HG03457 (cell line): Measurements from ENCODE around the gene PCDHGB5.
"Not testable (repeated sequence)": the region's sequence is repeated elsewhere in the genome, so short reads cannot be mapped to it uniquely, and the experiment has no call there.

Source experiments
- ATAC-seq: cut with Tn5 transposase; IDR thresholded peaks from one replicate; pipeline ENCODE4 v1.9.1; 2021; ENCODE audit warnings: moderate number of reproducible peaks; ENCODE audit not compliant: unreplicated experiment

PCDHGB5 gene

DNA sequence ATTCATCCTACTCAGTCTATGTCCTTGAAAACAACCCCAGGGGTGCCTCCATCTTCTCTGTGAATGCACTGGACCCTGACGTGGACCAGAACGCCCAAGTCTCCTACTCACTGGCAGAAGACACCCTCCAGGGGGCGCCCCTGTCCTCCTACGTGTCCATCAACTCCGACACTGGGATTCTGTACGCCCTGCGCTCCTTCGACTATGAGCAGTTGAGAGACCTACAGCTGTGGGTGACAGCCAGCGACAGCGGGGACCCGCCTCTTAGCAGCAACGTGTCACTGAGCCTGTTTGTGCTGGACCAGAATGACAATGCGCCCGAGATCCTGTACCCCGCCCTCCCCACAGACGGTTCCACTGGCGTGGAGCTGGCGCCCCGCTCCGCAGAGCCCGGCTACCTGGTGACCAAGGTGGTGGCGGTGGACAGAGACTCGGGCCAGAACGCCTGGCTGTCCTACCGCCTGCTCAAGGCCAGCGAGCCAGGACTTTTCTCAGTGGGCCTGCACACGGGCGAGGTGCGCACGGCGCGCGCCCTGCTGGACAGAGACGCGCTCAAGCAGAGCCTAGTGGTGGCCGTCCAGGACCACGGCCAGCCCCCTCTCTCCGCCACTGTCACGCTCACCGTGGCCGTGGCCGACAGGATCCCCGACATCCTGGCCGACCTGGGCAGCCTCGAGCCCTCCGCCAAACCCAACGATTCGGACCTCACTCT lies 22.1 kb upstream of the PCDHGB5 start:
- not testable (repeated sequence) for ATAC-seq

DNA sequence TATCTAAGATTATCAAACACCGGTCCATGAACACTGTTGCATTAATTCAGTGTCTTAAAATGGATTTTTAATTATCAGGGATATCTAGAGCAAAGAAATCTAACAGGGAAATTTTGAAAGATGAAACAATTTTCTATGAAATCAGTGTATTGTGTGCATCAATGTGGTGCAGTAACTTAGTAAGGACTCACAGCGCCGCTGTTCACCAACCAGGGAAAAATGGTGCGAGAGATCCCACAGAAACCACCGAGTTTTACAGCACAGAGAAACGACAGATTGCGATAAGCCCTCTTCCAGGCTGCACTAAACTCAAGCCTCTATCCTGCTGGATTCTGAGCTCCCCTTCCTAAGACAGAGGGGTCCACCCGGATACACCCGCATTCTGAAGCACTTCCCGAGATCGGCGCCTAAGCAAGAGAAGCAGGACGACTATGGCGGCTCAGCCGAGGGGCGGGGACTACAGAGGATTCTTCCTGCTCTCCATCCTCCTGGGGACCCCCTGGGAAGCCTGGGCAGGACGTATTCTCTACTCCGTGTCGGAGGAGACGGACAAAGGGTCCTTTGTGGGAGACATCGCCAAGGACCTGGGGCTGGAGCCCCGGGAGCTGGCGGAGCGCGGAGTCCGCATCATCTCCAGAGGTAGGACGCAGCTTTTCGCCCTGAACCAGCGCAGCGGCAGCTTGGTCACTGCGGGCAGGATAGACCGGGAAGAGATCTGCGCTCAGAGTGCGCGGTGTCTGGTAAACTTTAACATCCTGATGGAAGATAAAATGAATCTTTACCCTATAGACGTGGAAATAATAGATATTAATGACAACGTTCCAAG lies 15.1 kb upstream of the PCDHGB5 start, which contains the start of gene PCDHGA7:
Gene PCDHGA7 (plus strand): TSS at position 274 of the 826 bp plus-strand sequence. CDS start 158 bp downstream, at position 432.
- ATAC-seq = no peak

DNA sequence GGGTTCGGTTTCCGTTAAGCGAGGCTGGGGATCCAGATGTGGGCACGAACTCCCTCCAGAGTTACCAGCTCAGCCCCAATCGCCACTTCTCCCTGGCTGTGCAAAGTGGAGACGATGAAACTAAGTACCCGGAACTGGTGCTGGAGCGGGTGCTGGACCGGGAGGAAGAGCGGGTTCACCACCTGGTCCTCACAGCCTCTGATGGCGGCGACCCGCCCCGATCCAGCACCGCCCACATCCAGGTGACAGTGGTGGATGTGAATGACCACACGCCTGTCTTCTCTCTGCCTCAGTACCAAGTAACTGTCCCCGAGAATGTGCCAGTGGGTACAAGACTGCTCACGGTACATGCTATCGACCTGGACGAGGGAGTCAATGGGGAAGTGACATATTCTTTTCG lies 14.4 kb upstream of the PCDHGB5 start:
- ATAC-seq = no peak

DNA sequence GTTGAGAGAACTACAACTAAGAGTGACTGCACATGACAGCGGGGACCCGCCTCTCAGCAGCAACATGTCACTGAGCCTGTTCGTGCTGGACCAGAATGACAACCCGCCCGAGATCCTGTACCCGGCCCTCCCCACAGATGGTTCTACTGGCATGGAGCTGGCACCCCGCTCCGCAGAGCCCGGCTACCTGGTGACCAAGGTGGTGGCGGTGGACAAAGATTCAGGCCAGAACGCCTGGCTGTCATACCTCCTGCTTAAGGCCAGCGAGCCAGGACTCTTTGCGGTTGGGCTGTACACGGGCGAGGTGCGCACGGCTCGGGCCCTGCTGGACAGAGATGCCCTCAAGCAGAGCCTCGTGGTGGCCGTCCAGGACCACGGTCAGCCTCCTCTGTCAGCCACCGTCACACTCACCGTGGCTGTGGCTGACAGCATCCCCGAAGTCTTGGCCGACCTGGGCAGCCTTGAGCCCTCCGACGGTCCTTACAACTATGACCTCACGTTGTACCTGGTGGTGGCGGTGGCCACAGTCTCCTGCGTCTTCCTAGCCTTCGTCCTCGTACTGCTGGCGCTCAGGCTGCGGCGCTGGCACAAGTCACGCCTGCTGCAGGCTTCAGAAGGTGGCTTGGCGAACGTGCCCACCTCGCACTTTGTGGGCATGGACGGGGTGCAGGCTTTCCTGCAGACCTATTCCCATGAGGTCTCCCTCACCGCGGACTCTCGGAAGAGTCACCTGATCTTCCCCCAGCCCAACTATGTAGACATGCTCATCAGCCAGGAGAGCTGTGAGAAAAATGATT lies 13.1 kb upstream of the PCDHGB5 start:
- ATAC-seq = no peak

DNA sequence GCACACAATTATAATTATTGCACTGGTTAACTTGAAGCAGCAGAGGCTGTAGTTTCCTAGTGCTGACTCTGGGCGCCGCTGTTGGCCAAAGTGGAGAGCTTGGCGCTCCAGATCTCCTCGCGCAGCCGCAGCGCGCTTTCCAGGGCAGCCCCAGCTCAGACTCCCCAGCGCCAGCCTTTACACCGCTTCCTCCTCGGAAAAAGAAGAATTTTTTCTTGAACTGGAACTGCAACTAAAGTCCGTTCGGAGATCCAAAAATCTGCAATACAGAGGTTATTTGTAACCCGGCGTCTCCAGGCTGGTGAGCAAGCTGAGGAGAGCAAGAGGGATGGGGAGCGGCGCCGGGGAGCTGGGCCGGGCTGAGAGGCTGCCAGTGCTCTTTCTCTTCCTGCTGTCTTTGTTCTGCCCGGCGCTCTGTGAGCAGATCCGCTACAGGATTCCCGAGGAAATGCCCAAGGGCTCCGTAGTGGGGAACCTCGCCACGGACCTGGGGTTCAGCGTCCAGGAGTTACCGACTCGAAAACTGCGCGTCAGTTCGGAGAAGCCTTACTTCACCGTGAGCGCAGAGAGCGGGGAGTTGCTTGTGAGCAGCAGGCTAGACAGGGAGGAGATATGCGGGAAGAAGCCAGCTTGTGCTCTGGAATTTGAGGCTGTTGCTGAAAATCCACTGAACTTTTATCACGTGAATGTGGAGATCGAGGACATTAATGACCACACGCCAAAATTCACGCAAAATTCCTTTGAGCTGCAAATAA lies 10.0 kb upstream of the PCDHGB5 start, which contains the start of gene PCDHGB4:
Gene PCDHGB4 (plus strand): TSS at position 142 of the 755 bp plus-strand sequence. CDS start 187 bp downstream, at position 329.
- not testable (repeated sequence) for ATAC-seq

DNA sequence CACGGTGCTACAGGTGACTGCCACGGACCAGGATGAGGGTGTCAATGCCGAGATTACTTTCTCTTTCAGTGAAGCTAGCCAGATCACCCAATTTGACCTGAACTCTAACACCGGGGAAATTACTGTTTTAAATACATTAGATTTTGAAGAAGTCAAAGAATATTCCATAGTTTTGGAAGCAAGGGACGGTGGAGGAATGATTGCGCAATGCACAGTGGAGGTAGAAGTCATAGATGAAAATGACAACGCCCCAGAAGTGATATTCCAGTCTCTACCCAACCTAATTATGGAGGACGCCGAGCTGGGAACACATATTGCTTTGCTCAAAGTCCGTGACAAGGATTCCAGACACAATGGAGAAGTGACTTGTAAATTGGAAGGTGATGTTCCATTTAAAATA lies 9.1 kb upstream of the PCDHGB5 start:
- ATAC-seq = no peak

DNA sequence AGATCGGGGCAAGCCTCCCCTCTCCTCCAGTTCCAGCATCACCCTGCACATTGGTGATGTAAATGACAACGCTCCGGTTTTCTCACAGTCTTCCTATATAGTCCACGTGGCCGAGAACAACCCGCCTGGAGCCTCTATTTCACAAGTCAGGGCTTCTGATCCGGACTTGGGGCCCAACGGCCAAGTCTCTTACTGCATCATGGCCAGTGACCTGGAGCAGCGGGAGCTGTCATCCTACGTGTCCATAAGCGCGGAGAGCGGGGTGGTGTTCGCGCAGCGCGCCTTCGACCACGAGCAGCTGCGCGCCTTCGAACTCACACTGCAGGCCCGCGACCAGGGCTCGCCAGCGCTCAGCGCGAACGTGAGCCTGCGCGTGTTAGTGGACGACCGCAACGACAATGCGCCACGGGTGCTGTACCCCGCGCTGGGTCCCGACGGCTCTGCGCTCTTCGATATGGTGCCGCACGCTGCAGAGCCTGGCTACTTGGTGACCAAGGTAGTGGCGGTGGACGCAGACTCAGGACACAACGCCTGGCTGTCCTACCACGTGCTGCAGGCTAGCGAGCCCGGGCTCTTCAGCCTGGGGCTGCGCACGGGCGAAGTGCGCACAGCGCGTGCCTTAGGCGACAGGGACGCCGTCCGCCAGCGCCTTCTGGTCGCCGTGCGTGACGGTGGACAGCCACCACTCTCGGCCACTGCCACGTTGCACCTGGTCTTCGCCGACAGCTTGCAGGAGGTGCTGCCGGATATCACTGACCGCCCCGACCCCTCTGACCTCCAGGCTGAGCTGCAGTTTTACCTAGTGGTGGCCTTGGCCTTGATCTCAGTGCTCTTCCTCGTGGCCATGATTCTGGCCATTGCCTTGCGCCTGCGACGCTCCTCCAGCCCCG lies 8.3 kb upstream of the PCDHGB5 start:
- ATAC-seq = no peak

DNA sequence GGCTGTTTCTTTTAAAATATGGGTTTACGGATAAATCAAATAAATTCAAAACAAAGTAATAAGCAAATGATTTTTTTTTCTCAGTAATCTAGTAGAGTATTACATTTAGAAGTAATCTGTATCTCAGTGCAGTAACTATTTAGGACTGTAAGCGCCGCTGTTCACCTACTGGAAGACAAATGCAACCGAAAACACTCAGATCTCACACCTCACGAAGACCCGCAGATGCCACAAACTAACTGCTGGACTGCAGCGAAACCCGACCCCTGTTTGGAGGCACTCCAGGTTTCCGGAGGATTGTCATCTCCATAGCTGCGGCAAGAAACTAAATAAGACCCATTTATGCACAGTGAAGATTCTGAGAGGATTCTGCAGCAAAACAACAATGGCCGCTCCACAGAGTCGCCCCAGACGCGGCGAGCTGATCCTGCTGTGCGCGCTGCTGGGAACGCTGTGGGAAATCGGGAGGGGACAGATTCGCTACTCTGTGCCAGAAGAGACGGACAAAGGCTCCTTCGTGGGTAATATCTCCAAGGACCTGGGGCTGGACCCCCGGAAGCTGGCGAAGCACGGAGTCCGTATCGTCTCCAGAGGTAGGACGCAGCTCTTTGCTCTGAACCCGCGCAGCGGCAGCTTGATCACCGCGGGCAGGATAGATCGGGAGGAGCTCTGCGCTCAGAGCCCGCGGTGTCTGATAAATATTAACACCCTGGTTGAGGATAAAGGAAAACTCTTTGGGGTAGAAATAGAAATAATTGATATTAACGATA lies 5.1 kb upstream of the PCDHGB5 start, which contains the start of gene PCDHGA8:
Gene PCDHGA8 (plus strand): TSS at position 205 of the 770 bp plus-strand sequence. CDS start 181 bp downstream, at position 386.
- no peak for ATAC-seq

DNA sequence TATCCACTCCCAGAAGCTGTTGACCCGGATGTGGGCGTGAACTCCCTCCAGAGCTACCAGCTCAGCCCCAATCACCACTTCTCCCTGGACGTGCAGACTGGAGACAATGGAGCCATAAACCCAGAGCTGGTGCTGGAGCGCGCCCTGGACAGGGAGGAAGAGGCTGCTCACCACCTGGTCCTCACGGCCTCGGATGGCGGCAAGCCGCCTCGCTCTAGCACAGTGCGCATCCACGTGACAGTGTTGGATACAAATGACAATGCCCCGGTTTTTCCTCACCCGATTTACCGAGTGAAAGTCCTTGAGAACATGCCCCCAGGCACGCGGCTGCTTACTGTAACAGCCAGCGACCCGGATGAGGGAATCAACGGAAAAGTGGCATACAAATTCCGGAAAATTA lies 4.5 kb upstream of the PCDHGB5 start:
- no peak for ATAC-seq

DNA sequence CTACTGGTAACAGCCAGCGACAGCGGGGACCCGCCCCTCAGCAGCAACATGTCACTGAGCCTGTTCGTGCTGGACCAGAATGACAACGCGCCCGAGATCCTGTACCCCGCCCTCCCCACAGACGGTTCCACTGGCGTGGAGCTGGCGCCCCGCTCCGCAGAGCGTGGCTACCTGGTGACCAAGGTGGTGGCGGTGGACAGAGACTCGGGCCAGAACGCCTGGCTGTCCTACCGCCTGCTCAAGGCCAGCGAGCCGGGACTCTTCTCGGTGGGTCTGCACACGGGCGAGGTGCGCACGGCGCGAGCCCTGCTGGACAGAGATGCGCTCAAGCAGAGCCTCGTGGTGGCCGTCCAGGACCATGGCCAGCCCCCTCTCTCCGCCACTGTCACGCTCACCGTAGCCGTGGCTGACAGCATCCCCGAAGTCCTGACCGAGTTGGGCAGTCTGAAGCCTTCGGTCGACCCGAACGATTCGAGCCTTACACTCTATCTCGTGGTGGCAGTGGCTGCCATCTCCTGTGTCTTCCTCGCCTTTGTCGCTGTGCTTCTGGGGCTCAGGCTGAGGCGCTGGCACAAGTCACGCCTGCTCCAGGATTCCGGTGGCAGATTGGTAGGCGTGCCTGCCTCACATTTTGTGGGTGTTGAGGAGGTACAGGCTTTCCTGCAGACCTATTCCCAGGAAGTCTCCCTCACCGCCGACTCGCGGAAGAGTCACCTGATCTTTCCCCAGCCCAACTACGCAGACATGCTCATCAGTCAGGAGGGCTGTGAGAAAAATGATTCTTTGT lies 3.2 kb upstream of the PCDHGB5 start:
- not testable (repeated sequence) for ATAC-seq

DNA sequence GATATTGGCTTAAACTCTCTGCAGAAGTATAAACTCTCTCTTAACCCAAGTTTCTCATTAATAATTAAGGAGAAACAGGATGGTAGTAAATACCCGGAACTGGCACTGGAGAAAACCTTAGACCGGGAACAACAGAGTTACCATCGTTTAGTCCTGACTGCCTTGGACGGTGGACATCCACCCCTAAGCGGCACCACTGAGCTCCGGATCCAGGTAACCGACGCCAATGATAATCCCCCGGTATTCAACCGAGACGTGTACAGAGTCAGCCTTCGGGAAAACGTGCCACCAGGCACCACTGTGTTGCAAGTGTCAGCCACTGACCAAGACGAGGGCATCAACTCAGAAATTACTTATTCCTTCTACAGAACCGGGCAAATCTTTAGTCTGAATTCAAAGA lies 861 bp downstream of the PCDHGB5 start:
- ATAC-seq = no peak

DNA sequence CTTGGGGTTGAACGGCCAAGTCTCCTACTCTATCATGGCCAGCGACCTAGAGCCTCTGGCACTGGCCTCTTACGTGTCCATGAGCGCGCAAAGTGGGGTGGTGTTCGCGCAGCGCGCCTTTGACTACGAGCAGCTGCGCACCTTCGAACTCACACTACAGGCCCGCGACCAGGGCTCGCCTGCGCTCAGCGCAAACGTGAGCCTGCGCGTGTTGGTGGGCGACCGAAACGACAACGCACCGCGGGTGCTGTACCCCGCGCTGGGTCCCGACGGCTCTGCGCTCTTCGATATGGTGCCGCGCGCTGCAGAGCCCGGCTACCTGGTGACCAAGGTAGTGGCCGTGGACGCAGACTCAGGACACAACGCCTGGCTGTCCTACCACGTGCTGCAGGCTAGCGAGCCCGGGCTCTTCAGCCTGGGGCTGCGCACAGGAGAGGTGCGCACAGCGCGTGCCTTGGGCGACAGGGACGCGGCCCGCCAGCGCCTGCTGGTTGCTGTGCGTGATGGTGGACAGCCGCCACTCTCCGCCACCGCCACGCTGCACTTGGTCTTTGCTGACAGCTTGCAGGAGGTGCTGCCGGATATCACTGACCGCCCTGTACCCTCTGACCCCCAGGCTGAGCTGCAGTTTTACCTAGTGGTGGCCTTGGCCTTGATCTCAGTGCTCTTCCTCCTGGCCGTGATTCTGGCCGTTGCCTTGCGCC lies 2.0 kb downstream of the PCDHGB5 start:
- no peak for ATAC-seq

DNA sequence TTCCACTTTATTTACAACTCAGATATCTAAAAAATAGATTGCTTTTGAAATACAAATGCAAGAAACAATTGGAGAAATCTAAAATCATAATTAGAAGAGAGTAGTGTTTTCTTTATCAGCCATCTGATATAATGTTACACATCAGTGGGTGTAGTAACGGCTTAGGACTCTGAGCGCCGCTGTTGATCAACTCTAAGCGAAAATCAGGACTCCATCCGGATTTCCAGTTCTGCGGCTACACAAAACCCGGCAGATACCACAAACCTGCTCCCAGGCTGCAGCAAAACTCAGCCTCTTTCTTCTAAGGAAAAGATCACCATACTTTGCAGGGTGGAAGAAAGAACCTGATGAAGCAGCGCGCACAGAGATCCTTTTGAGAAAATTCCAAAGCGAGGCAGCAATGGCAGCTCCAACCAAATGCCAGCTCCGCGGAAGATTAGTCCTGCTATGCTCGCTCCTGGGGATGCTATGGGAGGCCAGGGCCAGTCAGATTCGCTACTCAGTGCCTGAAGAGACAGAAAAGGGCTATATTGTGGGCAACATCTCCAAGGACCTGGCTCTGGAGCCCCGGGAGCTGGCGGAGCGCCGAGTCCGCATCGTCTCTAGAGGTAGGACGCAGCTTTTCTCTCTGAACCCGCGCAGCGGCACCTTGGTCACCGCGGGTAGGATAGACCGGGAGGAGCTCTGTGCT lies 5.0 kb downstream of the PCDHGB5 start, which contains the start of gene PCDHGA9:
Gene PCDHGA9 (plus strand): TSS at position 226 of the 691 bp plus-strand sequence. CDS start 175 bp downstream, at position 401.
- no peak for ATAC-seq

DNA sequence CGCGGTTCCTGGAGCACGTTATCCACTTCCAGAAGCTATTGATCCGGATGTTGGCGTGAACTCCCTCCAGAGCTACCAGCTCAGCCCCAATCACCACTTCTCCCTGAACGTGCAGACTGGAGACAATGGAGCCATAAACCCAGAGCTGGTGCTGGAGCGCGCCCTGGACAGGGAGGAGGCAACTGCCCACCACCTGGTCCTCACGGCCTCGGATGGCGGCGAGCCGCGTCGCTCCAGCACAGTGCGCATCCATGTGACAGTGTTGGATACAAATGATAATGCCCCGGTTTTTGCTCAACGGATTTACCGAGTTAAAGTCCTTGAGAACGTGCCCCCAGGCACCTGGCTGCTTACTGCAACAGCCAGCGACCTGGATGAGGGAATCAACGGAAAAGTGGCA lies 5.6 kb downstream of the PCDHGB5 start:
- ATAC-seq = no peak

DNA sequence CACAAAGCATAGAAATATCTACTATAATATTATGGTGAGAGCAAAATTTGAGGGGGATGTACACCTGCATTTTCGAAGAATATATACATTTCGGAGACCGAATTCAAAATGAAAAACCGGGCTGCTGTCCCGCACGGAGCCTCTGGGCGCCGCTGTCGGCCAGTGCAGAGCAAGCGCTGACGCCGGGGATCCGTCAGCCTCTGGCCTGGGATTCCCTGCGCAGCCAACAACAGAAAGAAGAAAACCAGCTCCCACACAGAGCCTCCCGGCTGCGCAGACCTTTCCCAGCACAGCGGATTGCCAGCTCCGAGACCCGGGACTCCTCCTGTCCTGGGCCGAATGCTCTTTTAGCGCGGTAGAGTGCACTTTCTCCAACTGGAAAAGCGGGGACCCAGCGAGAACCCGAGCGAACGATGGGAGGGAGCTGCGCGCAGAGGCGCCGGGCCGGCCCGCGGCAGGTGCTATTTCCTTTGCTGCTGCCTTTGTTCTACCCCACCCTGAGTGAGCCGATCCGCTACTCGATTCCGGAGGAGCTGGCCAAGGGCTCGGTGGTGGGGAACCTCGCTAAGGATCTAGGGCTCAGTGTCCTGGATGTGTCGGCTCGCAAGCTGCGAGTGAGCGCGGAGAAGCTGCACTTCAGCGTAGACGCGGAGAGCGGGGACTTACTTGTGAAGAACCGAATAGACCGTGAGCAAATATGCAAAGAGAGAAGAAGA lies 10.2 kb downstream of the PCDHGB5 start, which contains the start of gene PCDHGB6:
Gene PCDHGB6 (plus strand): TSS at position 232 of the 716 bp plus-strand sequence. CDS start 182 bp downstream, at position 414.
- not testable (repeated sequence) for ATAC-seq
